GM19035 (cell line): ENCODE measurements around the gene TTC31.
"Not testable (repeated sequence)": the region's sequence is repeated elsewhere in the genome, so short reads cannot be mapped to it uniquely, and the experiment has no call there.

Source experiments
- ATAC-seq: cut with Tn5 transposase; IDR thresholded peaks from one replicate; pipeline ENCODE4 v1.9.1; 2021; ENCODE audit not compliant: unreplicated experiment

Gene TTC31

DNA sequence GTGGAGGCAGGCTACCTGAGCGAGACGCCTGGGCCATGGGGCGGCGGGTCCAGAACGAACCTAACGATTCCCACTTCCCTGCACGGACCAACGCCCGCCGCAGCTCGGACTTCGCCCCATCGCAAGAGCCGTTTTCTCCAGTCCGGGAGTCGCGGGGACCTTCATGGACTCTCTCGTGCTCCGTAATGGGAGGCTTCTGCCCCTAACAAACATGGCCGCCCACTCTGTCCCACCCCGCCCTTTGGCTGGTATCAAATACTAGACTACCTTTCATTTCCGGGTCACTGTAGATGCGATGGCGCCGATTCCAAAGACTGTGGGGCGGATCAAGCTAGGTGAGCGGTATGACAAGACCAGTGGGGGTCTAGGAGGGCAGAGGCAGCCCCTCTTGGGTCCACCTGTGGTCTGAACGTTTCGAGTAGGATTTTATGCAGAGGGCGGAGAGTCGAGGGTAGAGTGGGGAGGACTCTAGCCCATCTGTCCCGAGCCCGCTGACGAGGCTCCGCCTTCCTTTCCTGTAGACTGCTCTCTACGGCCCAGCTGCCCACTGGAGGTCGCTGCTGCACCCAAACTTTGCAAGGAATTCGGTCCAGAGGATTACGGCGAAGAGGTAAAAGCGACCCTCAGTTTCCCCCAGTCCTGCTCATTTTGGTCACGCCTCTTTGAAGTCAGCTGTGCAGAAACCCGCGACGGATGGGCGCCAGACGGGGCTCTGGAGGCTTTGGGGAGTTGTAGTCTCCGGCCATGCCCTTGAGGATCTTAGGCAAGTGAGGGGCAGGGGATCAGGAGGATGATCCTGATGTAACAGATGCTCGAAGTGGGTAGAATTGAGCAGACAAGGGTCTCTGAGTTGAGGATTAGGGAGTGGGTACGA is at the start of gene TTC31, which contains the start of gene CCDC142:
Gene TTC31, plus strand, starts transcription at position 281 of the 874 bp plus-strand sequence. Its CDS starts 15 bp downstream, at position 296.
Gene CCDC142, minus strand, starts transcription at position 198 of the 874 bp plus-strand sequence. Its CDS starts 161 bp downstream, at position 37.
- ATAC-seq = peak; percentile 91

DNA sequence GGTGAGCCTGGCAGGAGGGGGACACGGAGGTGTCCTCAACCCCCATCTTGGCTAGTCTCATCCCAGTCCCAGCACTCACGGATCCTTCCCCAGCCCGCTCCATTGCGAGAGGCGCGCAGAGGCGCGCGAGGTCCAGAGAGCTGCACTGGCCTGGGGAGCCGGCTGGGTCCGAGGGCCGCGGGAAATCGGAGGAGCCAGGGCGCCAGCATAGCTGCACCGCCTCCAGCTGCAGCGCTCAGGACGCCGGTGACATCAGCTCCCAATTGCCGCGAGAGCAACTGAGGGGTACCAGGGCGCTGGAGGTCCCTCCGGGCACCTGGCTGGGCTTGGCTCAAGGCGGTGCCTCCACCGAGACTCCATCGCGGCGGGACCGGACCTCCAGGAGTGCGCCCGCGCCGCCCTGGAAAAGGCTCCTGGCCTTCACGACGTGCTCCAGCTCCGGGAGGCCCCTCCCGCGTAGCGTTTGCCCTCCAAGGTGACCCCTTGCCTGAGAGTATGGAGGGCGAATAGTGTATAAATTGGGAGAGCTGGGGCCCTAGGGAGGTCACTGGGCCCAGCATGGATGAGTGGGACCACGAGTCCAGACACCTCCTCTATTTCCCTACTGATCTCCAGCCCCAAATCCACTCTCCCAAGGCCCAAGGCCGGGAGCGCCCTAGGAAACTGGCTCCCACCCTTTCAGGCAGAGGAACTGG is 46.6 kb upstream of the TTC31 start:
- ATAC-seq = no peak

DNA sequence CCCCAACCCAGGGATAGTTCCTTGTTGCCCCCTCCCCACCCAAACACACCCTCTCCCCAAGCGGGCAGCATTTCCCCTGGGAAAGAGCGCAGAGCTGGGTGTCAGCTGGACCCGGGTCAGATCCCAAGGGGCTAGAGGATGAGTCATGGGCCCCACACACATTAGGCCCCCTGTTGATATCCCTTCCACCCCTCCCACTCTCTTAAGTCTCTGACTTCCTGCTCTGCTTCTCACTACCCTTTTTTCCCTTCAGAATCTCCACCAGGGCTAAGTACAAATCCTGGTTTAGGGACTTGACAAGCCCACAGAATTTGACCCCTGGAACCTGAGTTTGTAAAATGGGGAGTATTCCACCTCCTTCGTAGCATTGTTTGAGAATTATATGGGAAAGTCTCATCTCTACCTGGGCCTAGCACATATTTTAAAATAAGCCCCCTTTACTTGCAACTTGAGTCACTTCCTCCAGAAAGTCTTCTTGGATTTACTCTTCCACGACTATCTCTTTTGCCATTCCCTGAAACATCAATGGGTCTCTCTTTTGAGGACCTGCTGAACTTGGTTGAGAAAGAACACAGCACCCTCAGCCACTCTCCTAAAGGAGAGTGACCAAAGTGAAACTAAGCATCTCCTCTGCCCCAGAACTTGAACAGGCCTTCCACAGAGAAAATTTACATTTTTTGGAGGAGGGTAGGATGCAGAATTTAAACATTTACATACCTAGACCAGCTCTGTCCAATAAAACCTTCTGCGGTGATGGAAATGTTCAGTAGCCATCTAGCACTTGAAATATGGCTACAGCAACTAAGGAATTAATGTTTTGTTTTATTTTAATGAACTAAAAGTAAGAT is 45.8 kb upstream of the TTC31 start:
- no peak for ATAC-seq

DNA sequence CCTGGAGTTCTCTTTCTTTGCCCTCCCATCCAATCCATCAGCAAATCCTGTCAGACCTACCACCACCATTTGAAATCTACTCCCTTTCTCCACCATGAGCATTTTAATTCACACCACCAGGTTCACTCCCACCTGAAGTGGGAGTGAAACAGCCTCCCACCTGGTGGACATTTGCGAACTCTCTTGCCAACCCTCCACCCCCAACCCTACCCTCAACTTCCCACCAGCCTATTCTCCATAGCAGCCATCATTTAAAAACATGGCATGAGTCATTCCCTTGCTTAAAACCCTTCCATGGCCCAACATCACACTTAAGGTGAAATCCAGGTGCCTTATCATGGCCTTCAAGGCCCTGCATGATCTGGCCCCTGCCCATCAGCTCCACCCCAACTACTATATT is 44.6 kb upstream of the TTC31 start:
- no peak for ATAC-seq

DNA sequence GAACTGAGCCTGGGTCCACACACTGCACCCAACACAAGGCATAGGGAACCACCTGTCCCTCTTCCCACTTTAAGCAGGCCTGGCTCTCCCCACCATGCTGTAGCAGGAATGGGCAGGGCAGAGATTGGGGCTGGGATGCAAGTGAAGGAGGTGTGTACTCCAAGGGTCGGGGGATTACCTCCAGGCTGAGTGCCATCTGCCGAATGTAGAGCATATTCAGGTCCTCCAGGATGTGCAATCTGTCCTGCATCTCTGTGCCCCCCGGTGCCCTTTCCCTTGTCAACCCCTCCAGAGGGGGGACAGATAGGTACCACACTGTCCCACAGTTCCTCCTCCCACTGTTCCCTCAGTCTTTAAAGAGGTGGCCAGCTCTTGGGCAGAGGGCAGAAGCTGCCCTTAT is 43.5 kb upstream of the TTC31 start:
- no peak for ATAC-seq

DNA sequence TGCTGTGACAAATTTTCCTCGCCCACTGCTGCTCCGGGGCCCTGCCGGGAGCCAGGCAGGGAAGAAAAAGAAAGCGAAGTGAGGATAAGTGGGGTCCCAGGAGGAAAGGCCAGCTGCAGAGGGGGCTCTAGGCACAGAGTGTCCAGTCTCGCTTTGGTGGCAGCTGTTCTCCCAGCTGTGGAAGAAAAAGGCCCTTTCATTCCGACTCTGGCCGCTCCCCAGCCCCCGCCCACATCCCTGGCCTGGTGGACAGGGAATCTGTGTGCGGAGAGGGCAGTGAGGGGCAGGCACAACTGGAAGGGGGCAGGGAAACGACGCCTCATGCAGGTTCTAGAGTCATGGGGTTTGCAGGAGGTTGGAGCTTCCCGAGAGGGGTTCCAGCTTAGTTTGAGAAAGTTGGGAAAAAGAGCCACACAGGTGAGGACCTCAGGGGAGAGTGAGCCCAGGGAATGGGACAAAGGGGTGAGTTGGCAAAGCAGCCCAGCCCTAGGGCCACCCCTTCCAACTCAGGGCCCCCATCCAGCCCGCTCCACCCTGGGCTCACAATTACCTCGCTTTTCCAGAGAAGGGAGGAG is 43.0 kb upstream of the TTC31 start:
- no peak for ATAC-seq

DNA sequence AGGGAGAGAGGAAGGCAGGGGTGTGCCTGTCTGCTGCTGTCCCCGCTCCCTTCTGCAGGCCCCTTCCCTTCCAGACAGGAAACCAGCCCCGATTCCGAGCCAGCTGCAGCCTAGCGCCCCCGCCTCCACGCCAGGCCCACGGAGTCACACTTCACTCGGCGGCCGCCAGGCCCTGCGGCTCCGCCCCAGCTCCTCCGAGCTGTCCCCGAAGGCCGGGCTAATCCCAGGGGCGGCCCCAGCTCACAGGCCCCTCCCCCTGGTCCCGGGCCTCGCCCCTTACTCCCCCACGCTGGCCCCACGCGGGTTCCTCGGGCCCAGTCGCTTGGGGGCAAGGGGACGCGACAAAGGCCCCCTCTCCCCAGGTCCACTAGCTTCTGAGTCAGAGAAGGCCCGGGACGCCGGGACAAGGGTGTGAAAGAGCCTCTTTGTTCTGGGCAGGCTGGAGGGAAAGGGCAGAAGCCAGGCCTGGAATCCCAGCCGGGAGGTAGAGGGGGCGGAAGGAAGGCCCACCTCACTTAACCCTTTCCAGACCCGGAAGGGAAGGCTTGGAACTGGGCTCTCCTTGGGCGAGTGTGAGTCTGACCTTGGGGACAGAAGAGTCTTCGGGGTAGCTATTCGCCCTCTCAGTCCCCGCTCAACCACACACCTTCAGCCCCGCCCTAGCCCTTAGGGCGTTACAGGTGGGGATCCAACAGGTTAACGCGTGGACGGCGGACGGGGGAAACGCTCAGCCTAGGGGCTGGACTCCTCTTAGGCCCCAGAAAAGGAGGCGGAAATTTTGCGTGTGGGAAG is 42.3 kb upstream of the TTC31 start:
- peak; percentile 81 for ATAC-seq

DNA sequence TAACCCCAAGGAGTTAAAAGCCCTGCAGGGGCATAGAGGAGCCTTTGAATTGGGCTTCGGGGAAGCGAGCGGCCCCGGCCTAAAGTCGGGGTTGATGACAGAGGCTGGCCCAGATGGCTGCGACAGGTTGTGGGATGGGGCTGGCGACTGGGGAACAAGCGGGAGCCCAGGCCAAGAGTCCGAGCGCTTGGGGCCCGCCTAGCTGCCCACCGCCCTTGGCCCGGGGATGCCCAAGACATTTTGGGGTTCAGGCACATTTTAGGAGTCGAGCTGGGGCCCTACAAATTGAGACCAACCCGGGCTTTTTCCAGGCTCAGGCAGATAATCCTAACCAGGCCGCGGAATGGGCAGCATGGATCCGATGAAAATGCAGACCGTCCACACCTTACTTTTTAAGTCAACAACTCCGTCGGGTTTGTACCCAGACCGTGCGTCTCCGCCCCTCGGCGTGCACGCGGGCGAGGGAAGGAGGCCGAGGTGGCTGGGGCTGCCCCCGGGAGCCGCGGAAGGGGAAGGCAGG is 41.7 kb upstream of the TTC31 start:
- no peak for ATAC-seq

DNA sequence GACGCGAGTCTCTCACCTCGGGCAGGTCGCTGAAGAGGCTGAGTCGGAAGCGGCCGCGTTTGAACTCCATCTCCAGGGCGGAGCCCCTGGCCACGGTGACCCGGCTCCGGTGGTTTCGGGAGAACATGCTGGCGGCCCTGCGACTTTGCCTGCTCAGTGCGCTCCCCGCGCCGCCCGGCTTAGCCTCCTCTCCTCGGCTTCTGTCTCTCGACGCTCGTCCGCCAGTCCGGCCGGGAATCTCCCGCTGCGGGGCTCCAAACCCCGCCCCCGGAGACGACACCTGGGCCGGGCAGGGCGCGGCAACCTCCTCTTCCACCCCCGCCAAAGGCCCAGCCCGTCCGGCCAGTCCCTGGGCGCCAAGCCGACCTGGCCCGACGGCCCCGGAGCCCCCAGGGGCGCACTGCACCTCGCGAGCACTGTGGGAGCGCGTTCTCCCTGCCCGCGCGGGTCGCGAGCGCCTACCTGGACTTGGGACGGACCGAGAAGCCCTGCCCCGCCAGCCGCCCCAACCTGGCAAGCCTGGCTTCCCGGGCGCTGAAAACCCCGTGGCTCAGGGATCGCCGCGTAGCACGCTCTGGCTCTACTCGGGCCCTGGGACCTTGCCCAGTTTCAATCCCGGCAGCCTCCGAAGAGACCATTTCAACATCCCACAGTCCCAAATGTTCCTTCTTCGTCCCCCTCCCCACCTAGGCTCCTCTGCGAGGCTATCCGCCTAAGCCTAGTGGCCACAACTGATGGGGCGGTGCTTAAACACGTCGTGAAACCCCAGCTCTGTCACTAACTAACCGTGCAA is 41.0 kb upstream of the TTC31 start, which contains the start of gene RTKN:
Gene RTKN, minus strand, starts transcription at position 248 of the 793 bp plus-strand sequence. Its CDS starts 121 bp downstream, at position 127.
- ATAC-seq = no peak

DNA sequence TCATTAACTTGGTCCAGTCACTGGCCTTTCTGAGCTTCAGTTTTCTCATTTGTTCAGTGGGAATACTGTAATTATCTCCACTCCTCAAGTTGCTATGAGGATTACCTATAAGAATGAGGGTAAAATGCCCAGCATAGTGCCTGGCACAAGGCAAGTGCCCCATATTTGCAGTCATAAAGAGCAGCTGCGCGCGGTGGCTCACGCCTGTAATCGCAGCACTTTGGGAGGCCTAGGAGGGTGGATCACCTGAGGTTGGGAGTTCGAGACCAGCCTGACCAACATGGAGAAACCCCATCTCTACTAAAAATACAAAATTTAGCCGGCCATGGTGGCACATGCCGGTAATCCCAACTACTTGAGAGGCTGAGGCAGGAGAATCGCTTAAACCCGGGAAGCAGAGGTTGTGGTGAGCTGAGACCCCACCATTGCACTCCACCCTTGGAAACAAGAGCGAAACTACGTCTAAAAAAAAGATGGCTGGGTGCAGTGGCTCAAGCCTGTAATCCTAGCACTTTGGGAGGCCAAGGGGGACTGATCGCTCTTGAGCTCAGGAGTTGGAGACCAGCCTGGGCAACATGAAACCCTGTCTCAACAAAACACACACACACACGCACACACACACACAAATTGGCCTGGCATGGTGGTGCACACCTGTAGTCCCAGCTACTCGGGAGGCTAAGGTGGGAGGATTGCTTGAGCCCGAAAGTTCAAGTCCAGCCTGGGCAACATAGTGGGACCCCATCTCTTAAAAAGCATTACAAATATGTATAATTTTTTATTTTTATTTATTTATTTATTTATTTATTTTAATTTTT is 40.2 kb upstream of the TTC31 start:
- not testable (repeated sequence) for ATAC-seq

DNA sequence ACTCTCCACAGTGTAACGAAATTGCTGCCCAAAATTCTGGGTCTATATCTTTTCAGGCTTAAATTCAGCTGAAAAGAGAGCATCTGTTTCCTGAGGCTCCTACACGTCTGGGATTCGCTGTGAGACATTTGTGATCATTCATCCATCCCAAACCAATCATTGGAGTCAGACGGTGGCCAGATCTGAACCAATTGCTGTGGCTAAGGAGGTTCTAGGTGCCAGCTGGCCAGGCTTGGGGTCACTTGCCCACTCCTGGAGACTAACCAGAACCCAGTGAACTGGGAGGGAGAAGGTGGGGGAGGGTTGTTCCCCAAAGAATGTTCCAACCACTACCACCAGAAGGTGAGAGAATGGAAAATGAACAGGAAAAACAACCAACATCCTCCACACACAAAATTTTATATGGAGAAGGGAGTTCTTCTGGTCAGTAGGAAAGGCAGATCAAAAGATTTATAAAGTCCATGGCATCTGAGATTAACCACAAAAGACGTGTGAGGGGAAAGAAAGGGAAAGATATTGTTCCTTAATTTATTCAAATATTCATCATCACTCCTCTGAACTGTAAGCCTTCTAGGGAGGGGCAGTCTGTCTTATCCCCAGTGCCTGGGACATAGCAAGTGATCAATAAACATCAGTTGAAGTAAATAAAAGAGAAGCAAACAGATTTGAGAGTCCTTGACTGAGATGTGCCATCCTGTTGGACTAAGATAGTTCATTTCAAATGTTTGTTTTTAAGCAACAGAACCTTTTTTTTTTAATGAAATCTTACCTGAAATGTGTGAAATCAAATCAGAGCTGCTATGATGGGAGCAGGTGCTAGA is 38.2 kb upstream of the TTC31 start:
- ATAC-seq = no peak

DNA sequence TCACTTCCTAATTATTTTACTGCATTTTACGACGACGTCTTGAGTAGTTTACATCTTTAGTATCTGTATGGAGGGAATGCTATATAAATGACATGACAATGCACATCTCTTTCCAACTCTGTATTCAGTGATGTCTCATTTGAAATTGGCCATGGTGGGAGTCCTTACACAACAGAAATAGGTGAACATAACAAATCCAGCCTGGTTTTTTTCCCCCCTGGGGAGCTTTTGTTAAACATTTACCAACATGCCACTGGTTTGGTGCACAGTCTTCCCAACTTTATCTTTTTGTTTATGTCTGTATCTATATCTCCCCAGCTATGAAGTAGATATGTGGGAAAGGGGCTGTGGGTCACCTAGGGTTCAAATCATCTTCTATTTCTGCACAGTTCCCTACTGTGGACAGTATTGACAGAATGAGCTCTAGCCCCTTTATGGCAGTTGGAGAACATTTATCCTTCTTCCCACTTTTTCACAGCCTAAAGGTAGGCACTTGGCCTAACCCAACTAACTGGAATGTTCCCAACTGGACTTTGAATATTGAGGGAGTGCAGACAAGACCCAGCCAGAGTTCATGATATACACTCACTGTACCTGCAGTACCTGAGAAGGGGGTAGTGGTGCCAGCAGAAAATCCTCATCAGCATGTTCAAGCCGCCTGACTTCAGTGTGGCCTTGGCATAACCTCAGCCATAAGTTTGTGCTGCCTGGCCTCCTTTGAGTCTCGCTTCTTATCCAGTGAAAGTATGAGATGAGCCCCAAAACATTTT is 35.5 kb upstream of the TTC31 start:
- no peak for ATAC-seq

DNA sequence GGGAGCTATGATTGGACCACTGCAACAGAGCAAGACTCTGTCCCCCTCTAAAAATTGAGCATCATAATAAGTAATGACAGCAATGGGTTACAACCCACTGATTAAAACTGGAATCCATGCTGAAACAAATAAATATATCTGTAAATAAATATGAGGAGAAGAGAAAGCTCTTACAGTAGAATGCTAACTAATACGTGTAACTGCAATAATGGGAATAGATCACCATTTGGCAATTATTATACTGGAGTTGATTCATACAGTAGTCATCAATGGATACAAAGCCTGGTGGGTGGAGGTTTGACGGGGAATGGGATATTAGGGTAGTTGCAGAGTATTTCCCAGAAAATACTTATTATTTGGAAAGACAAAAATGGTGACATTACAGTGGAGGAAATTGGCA is 34.1 kb upstream of the TTC31 start:
- ATAC-seq = no peak

DNA sequence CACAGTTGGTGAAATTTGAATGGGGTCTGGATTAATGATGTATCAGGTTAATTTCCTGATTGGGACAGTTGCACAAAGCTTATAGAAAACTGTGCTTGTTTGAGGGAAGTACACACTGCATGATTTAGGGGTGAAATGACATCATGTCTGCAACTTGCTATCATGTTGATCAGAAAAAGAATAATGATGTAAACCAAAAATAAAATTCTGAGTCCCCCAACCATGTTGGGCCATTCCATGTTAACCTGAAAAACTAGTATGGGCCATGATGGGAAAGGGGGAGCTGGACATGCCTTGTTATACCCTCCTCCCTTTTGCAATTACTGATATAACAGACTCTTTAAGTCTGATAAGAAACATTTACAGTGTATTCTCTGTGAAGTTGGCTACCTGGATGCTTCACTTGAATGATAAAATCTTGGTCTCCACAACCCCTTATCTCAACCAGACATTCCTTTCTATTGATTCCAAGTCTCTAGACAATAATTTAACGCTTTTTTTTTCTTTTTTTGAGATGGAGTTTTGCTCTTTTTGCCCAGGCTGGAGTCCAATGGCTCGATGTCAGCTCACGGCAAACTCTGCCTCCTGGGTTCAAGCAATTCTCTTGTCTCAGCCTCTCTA is 32.2 kb upstream of the TTC31 start:
- ATAC-seq = no peak

DNA sequence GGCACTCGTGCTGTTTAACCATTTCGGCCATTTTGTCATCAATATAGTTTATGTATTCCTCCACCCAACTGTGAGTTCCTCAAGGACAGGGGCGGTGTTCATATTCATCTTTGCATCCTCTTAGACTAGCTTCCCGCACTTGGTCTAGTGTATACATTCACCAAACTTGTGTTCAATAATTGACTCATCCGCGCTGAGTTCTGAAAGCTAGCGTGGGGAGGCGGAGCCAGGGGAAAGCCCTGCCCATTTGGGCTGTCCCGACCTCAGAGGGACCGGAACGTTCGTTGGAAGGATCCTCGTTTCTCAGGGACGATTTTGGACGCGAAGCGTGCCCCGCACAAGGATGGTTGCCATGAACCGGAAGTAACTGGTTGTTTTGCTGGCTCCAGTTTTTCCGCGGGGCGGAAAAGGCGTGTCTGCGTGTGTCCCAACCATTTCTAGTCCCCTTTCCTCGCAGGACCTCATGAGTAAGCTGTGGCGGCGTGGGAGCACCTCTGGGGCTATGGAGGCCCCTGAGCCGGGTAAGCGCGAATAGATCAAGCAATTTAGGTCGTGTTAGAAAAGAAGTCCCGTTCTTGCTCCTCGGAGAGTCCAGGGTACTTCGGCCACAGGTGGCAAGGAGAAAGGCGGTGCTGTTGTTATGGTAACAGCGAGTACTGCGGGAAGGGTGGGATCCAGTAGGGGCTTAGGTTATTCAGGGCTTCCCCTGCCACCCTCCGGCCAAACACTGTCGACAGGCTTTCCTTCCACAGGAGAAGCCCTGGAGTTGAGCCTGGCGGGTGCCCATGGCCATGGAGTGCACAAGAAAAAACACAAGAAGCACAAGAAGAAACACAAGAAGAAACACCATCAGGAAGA is 28.0 kb upstream of the TTC31 start, which contains the start of gene INO80B:
Gene INO80B, plus strand, starts transcription at position 434 of the 858 bp plus-strand sequence. Its CDS starts 30 bp downstream, at position 464.
- peak; percentile 47 for ATAC-seq
